H1 (cell line): ENCODE measurements around the gene CCDC106. TPM values are rescaled to one million over a fixed set of nuclear protein-coding genes. Genes with fewer than 3 reads are reported as not detected.

Source experiments
- CTCF ChIA-PET: fragments of 300-600 bp; sonication (Branson Sonifier 250); formaldehyde crosslinking; loops from one replicate; lab custom pipeline; 2021; ENCODE audit not compliant: partially characterized antibody; lab: Charles Lee
- POLR2A ChIA-PET: fragments of 300-600 bp; sonication (Branson Sonifier 250); formaldehyde crosslinking; loops from one replicate; lab custom pipeline; 2021; ENCODE audit warnings: inconsistent platforms; ENCODE audit not compliant: partially characterized antibody; lab: Charles Lee
- DNase-seq, 2 experiments: peaks; one replicate each; pipeline versions ENCODE4 v3.0.0 to v3.0.0-alpha.2; 2010 to 2022; ENCODE audit warnings: low spot score in 2 of 2, low read depth in 1 of 2, mixed read lengths in 1 of 2
- FAIRE-seq: peaks from 2 replicates; lab custom pipeline; 2011; peaks lifted over from hg19 to GRCh38; lab: Jason Lieb, UNC
- H2AFZ ChIP-seq: 2 replicates; pipeline ENCODE4 v1.8.1; 2012; ENCODE audit warnings: low read length, inconsistent platforms
- H2AK5ac ChIP-seq: 2 replicates; pipeline ENCODE4 v1.6.1; 2013; ENCODE audit warnings: low read depth, low read length
- H2BK120ac ChIP-seq: replicated peaks from 2 replicates; pipeline ENCODE3; 2013; ENCODE audit warnings: low read depth, low read length, inconsistent platforms
- H2BK12ac ChIP-seq: 2 replicates; pipeline ENCODE4 v1.6.1; 2013; ENCODE audit warnings: low read depth, low read length
- H2BK15ac ChIP-seq: 2 replicates; pipeline ENCODE4 v1.6.1; 2013; ENCODE audit warnings: low read length
- H2BK20ac ChIP-seq: 2 replicates; pipeline ENCODE4 v1.6.1; 2013; ENCODE audit warnings: low read length
- H2BK5ac ChIP-seq: 2 replicates; pipeline ENCODE4 v1.6.1; 2013; ENCODE audit warnings: low read depth, low read length
- H3K14ac ChIP-seq: 2 replicates; pipeline ENCODE4 v1.6.1; 2013; ENCODE audit warnings: inconsistent platforms; ENCODE audit not compliant: insufficient read length
- H3K18ac ChIP-seq: 2 replicates; pipeline ENCODE4 v1.6.1; 2013; ENCODE audit warnings: low read length; ENCODE audit errors: extremely low read depth
- H3K23ac ChIP-seq: 2 replicates; pipeline ENCODE4 v1.6.1; 2013; ENCODE audit warnings: inconsistent platforms; ENCODE audit not compliant: insufficient read length
- H3K23me2 ChIP-seq: 2 replicates; pipeline ENCODE4 v1.6.1; 2013; ENCODE audit warnings: low read depth, low read length
- H3K27ac ChIP-seq: 2 replicates; pipeline ENCODE4 v1.6.1; 2011; ENCODE audit warnings: low read depth, low read length, inconsistent platforms
- H3K27me3 ChIP-seq, 4 experiments: replicated peaks in 1 of 4; 1 replicate in 1 of 4; 2 replicates in 3 of 4; pipeline versions ENCODE4 v1.6.1 to v1.8.1; 2011 to 2013; ENCODE audit warnings: low read length in 3 of 4, mild to moderate bottlenecking in 3 of 4, inconsistent platforms in 2 of 4, mixed read lengths in 2 of 4, moderate library complexity in 1 of 4; ENCODE audit not compliant: control insufficient read depth in 3 of 4, insufficient read depth in 3 of 4; ENCODE audit errors: extremely low read depth in 1 of 4
- H3K36me3 ChIP-seq, 4 experiments: 2 replicates each; pipeline versions ENCODE4 v1.6.1 to v1.8.1; 2011 to 2013; ENCODE audit warnings: mild to moderate bottlenecking in 4 of 4, low read length in 3 of 4, moderate library complexity in 2 of 4, control low read depth in 1 of 4, inconsistent platforms in 1 of 4; ENCODE audit not compliant: insufficient read depth in 4 of 4, control insufficient read depth in 2 of 4
- H3K4ac ChIP-seq: replicated peaks from 2 replicates; pipeline ENCODE3; 2013; ENCODE audit warnings: low read length, low read depth, mixed read lengths, inconsistent platforms; ENCODE audit not compliant: insufficient read length
- H3K4me1 ChIP-seq, 4 experiments: replicated peaks in 1 of 4; 1 replicate in 1 of 4; 2 replicates in 3 of 4; pipeline versions ENCODE4 v1.6.1 to v1.8.1; 2011 to 2013; ENCODE audit warnings: low read length in 3 of 4, inconsistent platforms in 2 of 4, mixed read lengths in 1 of 4; ENCODE audit not compliant: insufficient read depth in 4 of 4, control insufficient read depth in 3 of 4
- H3K4me2 ChIP-seq, 2 experiments: 2 replicates each; pipeline versions ENCODE4 v1.6.1 to v1.8.1; 2011 to 2013; ENCODE audit warnings: low read depth in 2 of 2, low read length in 2 of 2, control low read depth in 1 of 2, inconsistent platforms in 1 of 2, mild to moderate bottlenecking in 1 of 2; ENCODE audit not compliant: insufficient read depth in 1 of 2
- H3K4me3 ChIP-seq, 4 experiments: fragments of 200-600, 300-600 bp in 1 of 4; sonication (generic), shearing (Covaris generic), sonication (Bioruptor Twin) in 1 of 4; 2 replicates each; pipeline versions ENCODE4 v1.5.1 to v1.8.1; 2011 to 2016; ENCODE audit warnings: low read length in 4 of 4, low read depth in 3 of 4, control low read depth in 2 of 4, inconsistent platforms in 2 of 4, mild to moderate bottlenecking in 2 of 4, mixed read lengths in 1 of 4, moderate library complexity in 1 of 4; ENCODE audit not compliant: insufficient read depth in 2 of 4; ENCODE audit errors: extremely low read depth in 1 of 4
- H3K56ac ChIP-seq: replicated peaks from 2 replicates; pipeline ENCODE3; 2013; ENCODE audit warnings: low read depth, mild to moderate bottlenecking, mixed read lengths, low read length, inconsistent platforms; ENCODE audit not compliant: insufficient read length
- H3K79me1 ChIP-seq: 2 replicates; pipeline ENCODE4 v1.6.1; 2013; ENCODE audit warnings: low read depth, low read length, control low read depth
- H3K79me2 ChIP-seq, 2 experiments: 2 replicates each; pipeline versions ENCODE4 v1.6.1 to v1.8.1; 2012 to 2013; ENCODE audit warnings: low read length in 2 of 2, mild to moderate bottlenecking in 2 of 2, inconsistent platforms in 1 of 2; ENCODE audit not compliant: insufficient read depth in 2 of 2, control insufficient read depth in 1 of 2
- H3K9ac ChIP-seq, 4 experiments: replicated peaks in 1 of 4; 1 replicate in 1 of 4; 2 replicates in 3 of 4; pipeline versions ENCODE4 v1.6.1 to v1.8.1; 2011 to 2013; ENCODE audit warnings: low read depth in 3 of 4, low read length in 3 of 4, control low read depth in 2 of 4, mild to moderate bottlenecking in 2 of 4, moderate library complexity in 2 of 4, inconsistent platforms in 1 of 4; ENCODE audit errors: extremely low read depth in 1 of 4
- H3K9me3 ChIP-seq, 2 experiments: 2 replicates each; pipeline versions ENCODE4 v1.6.1 to v1.8.1; 2012 to 2013; ENCODE audit warnings: mild to moderate bottlenecking in 2 of 2, moderate library complexity in 2 of 2, control low read depth in 1 of 2, inconsistent platforms in 1 of 2, low read depth in 1 of 2, low read length in 1 of 2, mixed read lengths in 1 of 2; ENCODE audit not compliant: insufficient read depth in 2 of 2
- H4K20me1 ChIP-seq, 2 experiments: replicated peaks in 1 of 2; 2 replicates each; pipeline versions ENCODE3 to v1.8.1; 2011 to 2013; ENCODE audit warnings: inconsistent platforms in 2 of 2, low read length in 2 of 2, mild to moderate bottlenecking in 1 of 2; ENCODE audit not compliant: insufficient read depth in 2 of 2, control insufficient read depth in 1 of 2
- H4K5ac ChIP-seq: 2 replicates; pipeline ENCODE4 v1.6.1; 2013; ENCODE audit warnings: low read length, low read depth, mixed read lengths, inconsistent platforms; ENCODE audit not compliant: insufficient read length
- H4K8ac ChIP-seq: 2 replicates; pipeline ENCODE4 v1.8.0; 2013; ENCODE audit warnings: mild to moderate bottlenecking, moderate library complexity, low read length, inconsistent platforms; ENCODE audit not compliant: insufficient read depth; ENCODE audit errors: extremely low read depth
- H4K91ac ChIP-seq: replicated peaks from 2 replicates; pipeline ENCODE3; 2013; ENCODE audit warnings: low read length, mixed read lengths, inconsistent platforms; ENCODE audit not compliant: insufficient read length
- CBX5 ChIP-seq: fragments of 300-800, 300-1000 bp; sonication (generic); IDR thresholded peaks from 2 replicates; pipeline ENCODE4 v1.7.1; 2016; ENCODE audit warnings: antibody characterized with exemption, low read length, low read depth
- JUN ChIP-seq: IDR thresholded peaks from 2 replicates; pipeline ENCODE4 v1.6.1; 2011; ENCODE audit warnings: low read depth, mild to moderate bottlenecking, improper control_type of control experiment, low read length
- KDM5A ChIP-seq: fragments of 200-600 bp; IDR thresholded peaks from 2 replicates; pipeline ENCODE4 v1.7.1; 2012; ENCODE audit warnings: mild to moderate bottlenecking, low read length, inconsistent platforms, mixed read lengths
- NANOG ChIP-seq: IDR thresholded peaks from 2 replicates; pipeline ENCODE4 v1.6.1; 2011; ENCODE audit warnings: low read length, low read depth, mild to moderate bottlenecking, inconsistent platforms; ENCODE audit not compliant: insufficient read depth, poor library complexity, severe bottlenecking
- POLR2AphosphoS5 ChIP-seq: IDR thresholded peaks from 2 replicates; pipeline ENCODE4 v1.6.1; 2011; ENCODE audit warnings: low read depth, low read length
- RXRA ChIP-seq: IDR thresholded peaks from 2 replicates; pipeline ENCODE4 v1.6.1; 2011; ENCODE audit warnings: low read depth, mild to moderate bottlenecking, low read length, moderate library complexity; ENCODE audit not compliant: insufficient read depth
- SRF ChIP-seq: IDR thresholded peaks from 2 replicates; pipeline ENCODE4 v1.6.1; 2011; ENCODE audit warnings: mild to moderate bottlenecking, low read depth, low read length, moderate library complexity
- WGBS, 2 experiments: shearing (Covaris generic) in 1 of 2; methylation state at CpG; one replicate each; pipeline versions ENCODE4 v1.1.6 to v1.1.7; 2013 to 2015; ENCODE audit warnings: low lambda C conversion rate in 2 of 2, mixed read lengths in 2 of 2, inconsistent platforms in 1 of 2, low coverage in 1 of 2, missing lambda C conversion rate in 1 of 2; ENCODE audit not compliant: insufficient replicate concordance in 2 of 2, insufficient coverage in 1 of 2, insufficient read length in 1 of 2; ENCODE audit errors: extremely low coverage in 1 of 2, missing lambda C conversion rate in 1 of 2; 5-methylcytosine and 5-hydroxymethylcytosine counted together
- polyA plus RNA-seq, 7 experiments: library from polyadenylated mRNA; depleted of rRNA in 3 of 7; stranded (reverse) in 5 of 7; unstranded in 2 of 7; fragments of >200 nt in 5 of 7; fragments of 200-250 nt in 2 of 7; gene quantifications; 1 replicate in 5 of 7; 2 replicates in 1 of 7; 4 replicates in 1 of 7; pipeline versions ENCODE4 v1.2.1 to v1.2.3, GENCODE V29; 2011 to 2013; ENCODE audit warnings: missing spikeins in 2 of 7, mixed read lengths in 2 of 7
- total RNA-seq: library from RNA; stranded (reverse); fragmentation: NEBNext Ultra II Directional; extraction: Animal tissue kit (Norgen Biotek cat#: 25700); gene quantifications from 2 replicates; pipeline ENCODE4 v1.2.1, GENCODE V29; 2021
- TF ChIP-seq, protein P1 (sequence below): IDR thresholded peaks from 2 replicates; pipeline ENCODE4 v1.6.1; 2012; ENCODE audit warnings: inconsistent platforms

Gene CCDC106
- total and polyA plus RNA-seq, 2 of the 8 experiments (the other 6 are each of a cell fraction or from before 2014, with no cell fraction given) = 12.0 to 20.1 TPM

DNA sequence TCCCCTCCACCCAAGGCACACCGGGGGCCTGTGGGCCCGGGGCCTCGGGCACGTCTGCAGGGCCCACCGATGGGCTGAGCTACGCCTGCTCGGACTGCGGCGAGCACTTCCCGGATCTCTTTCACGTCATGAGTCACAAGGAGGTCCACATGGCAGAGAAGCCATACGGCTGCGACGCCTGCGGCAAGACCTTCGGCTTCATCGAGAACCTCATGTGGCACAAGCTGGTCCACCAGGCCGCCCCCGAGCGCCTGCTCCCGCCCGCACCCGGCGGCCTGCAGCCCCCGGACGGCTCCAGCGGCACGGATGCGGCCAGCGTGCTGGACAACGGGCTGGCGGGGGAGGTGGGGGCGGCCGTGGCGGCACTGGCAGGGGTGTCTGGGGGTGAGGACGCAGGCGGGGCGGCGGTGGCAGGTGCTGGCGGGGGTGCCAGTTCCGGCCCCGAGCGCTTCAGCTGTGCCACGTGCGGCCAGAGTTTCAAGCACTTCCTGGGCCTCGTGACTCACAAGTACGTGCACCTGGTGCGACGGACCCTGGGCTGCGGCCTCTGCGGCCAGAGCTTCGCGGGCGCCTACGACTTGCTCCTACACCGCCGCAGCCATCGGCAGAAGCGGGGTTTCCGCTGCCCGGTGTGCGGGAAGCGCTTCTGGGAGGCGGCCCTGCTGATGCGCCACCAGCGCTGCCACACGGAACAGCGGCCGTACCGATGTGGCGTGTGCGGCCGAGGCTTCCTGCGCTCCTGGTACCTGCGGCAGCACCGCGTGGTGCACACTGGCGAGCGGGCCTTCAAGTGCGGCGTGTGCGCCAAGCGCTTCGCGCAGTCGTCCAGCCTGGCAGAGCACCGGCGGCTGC, 32.2 kb upstream of the CCDC106 start:
- H2BK12ac ChIP-seq = no peak overlapping the region
- H3K4ac ChIP-seq = no peak overlapping the region
- H4K91ac ChIP-seq = no peak overlapping the region
- no peak overlapping the region for H3K23ac ChIP-seq
- no peak overlapping the region for H4K5ac ChIP-seq
- FAIRE-seq (no peak), DNase-seq (no peak)
- no peak overlapping the region for H3K4me2 ChIP-seq
- no peak overlapping the region for H3K56ac ChIP-seq
- H3K36me3 ChIP-seq = peaks cover 0 to 33% (median 2%) of the 10 kb centered on the region in 4 experiments; a peak in 6 of 8 replicates
- 97% methylated on average over 52 of the region's 88 CpGs; no CpG with 5 or more reads in 1 of the 2 experiments for WGBS, 2 experiments
- H3K4me3 ChIP-seq = no peak overlapping the region
- TF ChIP-seq, protein P1, sequence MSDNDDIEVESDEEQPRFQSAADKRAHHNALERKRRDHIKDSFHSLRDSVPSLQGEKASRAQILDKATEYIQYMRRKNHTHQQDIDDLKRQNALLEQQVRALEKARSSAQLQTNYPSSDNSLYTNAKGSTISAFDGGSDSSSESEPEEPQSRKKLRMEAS = no peak
- TF ChIP-seq RXRA (no peak), POLR2AphosphoS5 (no peak), NANOG (no peak), SRF (no peak), KDM5A (no peak), JUN (no peak), CBX5 (no peak)
- H4K20me1 ChIP-seq = peaks cover 6 to 17% of the 10 kb centered on the region in 2 experiments
- no peaks in the 10 kb centered on the region for H3K4me1 ChIP-seq
- no peaks in the 10 kb centered on the region; a peak in 1 of 4 replicates for H3K9me3 ChIP-seq
- no peaks in the 10 kb centered on the region for H3K23me2 ChIP-seq
- peaks cover 0 to 2% (median 0%) of the 10 kb centered on the region in 4 experiments; a peak in 1 of 7 replicates for H3K27me3 ChIP-seq
- H3K27ac ChIP-seq = no peak overlapping the region
- H3K9ac ChIP-seq = no peak overlapping the region
- H2BK5ac ChIP-seq = no peak overlapping the region
- H2AK5ac ChIP-seq = no peak overlapping the region
- no peak overlapping the region; the same call in 1 of the 2 replicates for H4K8ac ChIP-seq
- H2BK20ac ChIP-seq = no peak overlapping the region
- H3K79me2 ChIP-seq = no peaks in the 10 kb centered on the region
- no peak overlapping the region for H2BK120ac ChIP-seq
- POLR2A ChIA-PET = interaction anchor here (0.8 to 3.2 kb wide), 8 partner anchors 9 to 121 kb away, joined by 3 to 12 read pairs (median 3); partner anchors contain the start of genes FIZ1, ZNF580, ZNF784 and ZNF865
- H3K18ac ChIP-seq = no peak overlapping the region
- no peak overlapping the region for H2AFZ ChIP-seq
- H2BK15ac ChIP-seq = no peak overlapping the region
- H3K14ac ChIP-seq = no peak overlapping the region
- H3K79me1 ChIP-seq = no peaks in the 10 kb centered on the region; the same call in 1 of the 2 replicates
- CTCF ChIA-PET = interaction anchor here (0.5 to 1.1 kb wide), 2 partner anchors 10 to 354 kb away, joined by 3 to 4 read pairs; partner anchors contain the start of gene ZNF865
